Neuronal stem cell (in vitro differentiated cells): Measurements from ENCODE around the gene IPO9.
A peak's percentile ranks its signal among the peaks of the same experiment; 100 is the strongest.

Source experiments
- DNase-seq: peaks from one replicate; pipeline ENCODE4 v3.0.0-alpha.2; 2013; ENCODE audit warnings: low spot score
- H2AFZ ChIP-seq: one replicate; pipeline ENCODE4 v1.6.1; 2013; ENCODE audit warnings: mild to moderate bottlenecking, low read length, inconsistent platforms
- H2AK5ac ChIP-seq: 2 replicates; pipeline ENCODE4 v1.6.1; 2013; ENCODE audit warnings: low read depth, mild to moderate bottlenecking, inconsistent platforms, low read length, moderate library complexity, mixed read lengths
- H2BK120ac ChIP-seq: 2 replicates; pipeline ENCODE4 v1.6.1; 2013; ENCODE audit warnings: low read depth, mild to moderate bottlenecking, inconsistent platforms, low read length, moderate library complexity, mixed read lengths
- H2BK12ac ChIP-seq: one replicate; pipeline ENCODE4 v1.6.1; 2013; ENCODE audit warnings: low read length, inconsistent platforms
- H2BK15ac ChIP-seq: 2 replicates; pipeline ENCODE4 v1.6.1; 2013; ENCODE audit warnings: mild to moderate bottlenecking, low read length, inconsistent platforms, mixed read lengths
- H2BK5ac ChIP-seq: one replicate; pipeline ENCODE4 v1.6.1; 2013; ENCODE audit warnings: inconsistent platforms, mild to moderate bottlenecking, low read length, moderate library complexity
- H3K14ac ChIP-seq: one replicate; pipeline ENCODE4 v1.6.1; 2013; ENCODE audit warnings: low read length, inconsistent platforms
- H3K18ac ChIP-seq: 2 replicates; pipeline ENCODE4 v1.6.1; 2013; ENCODE audit warnings: low read length, inconsistent platforms
- H3K23ac ChIP-seq: 2 replicates; pipeline ENCODE4 v1.6.1; 2013; ENCODE audit warnings: low read depth, mild to moderate bottlenecking, mixed read lengths, low read length, inconsistent platforms; ENCODE audit not compliant: poor library complexity
- H3K27ac ChIP-seq: replicated peaks from 3 replicates; pipeline ENCODE4 v1.5.1; 2013; ENCODE audit warnings: low read length, inconsistent platforms
- H3K27me3 ChIP-seq, 3 experiments: 2 replicates each; pipeline ENCODE4 v1.6.1; 2013; ENCODE audit warnings: low read length in 3 of 3, mild to moderate bottlenecking in 2 of 3, inconsistent platforms in 1 of 3, low read depth in 1 of 3, mixed read lengths in 1 of 3, moderate library complexity in 1 of 3; ENCODE audit not compliant: control insufficient read depth in 3 of 3, insufficient read depth in 3 of 3
- H3K36me3 ChIP-seq, 2 donors: replicated peaks in 1 of 2; 2 replicates each; pipeline ENCODE4 v1.6.1; 2013; ENCODE audit warnings: low read length in 2 of 2; ENCODE audit not compliant: control insufficient read depth in 2 of 2, insufficient read depth in 2 of 2
- H3K4ac ChIP-seq: 2 replicates; pipeline ENCODE4 v1.6.1; 2013; ENCODE audit warnings: inconsistent platforms, mild to moderate bottlenecking, low read length, moderate library complexity
- H3K4me1 ChIP-seq, 2 donors: 1 replicate in 1 of 2; 2 replicates in 1 of 2; pipeline ENCODE4 v1.6.1; 2013; ENCODE audit warnings: low read length in 2 of 2, low read depth in 1 of 2; ENCODE audit not compliant: control insufficient read depth in 2 of 2, insufficient read depth in 1 of 2
- H3K4me2 ChIP-seq: one replicate; pipeline ENCODE4 v1.6.1; 2013; ENCODE audit warnings: mild to moderate bottlenecking, low read length, inconsistent platforms; ENCODE audit not compliant: insufficient read depth, poor library complexity, severe bottlenecking
- H3K4me3 ChIP-seq, 2 donors: 2 replicates each; pipeline ENCODE4 v1.5.1; 2013; ENCODE audit warnings: low read length in 2 of 2, mild to moderate bottlenecking in 2 of 2, inconsistent platforms in 1 of 2, moderate library complexity in 1 of 2
- H3K79me1 ChIP-seq: one replicate; pipeline ENCODE4 v1.6.1; 2013; ENCODE audit warnings: low read depth, mild to moderate bottlenecking, inconsistent platforms, low read length, moderate library complexity
- H3K9ac ChIP-seq: one replicate; pipeline ENCODE4 v1.6.1; 2013; ENCODE audit warnings: mild to moderate bottlenecking, low read depth, low read length, inconsistent platforms; ENCODE audit not compliant: poor library complexity
- H3K9me3 ChIP-seq, 2 donors: replicated peaks in 1 of 2; 2 replicates each; pipeline versions ENCODE3 to v1.6.1; 2013; ENCODE audit warnings: low read length in 2 of 2, mild to moderate bottlenecking in 2 of 2, inconsistent platforms in 1 of 2, low read depth in 1 of 2, mixed read lengths in 1 of 2, moderate library complexity in 1 of 2; ENCODE audit not compliant: control insufficient read depth in 2 of 2, insufficient read depth in 1 of 2
- H4K8ac ChIP-seq: one replicate; pipeline ENCODE4 v1.6.1; 2013; ENCODE audit warnings: low read depth, mild to moderate bottlenecking, inconsistent platforms, low read length, moderate library complexity
- H4K91ac ChIP-seq: one replicate; pipeline ENCODE4 v1.6.1; 2013; ENCODE audit warnings: low read length, low read depth, mild to moderate bottlenecking, inconsistent platforms; ENCODE audit not compliant: poor library complexity
- WGBS, 2 donors: extraction: QIAGEN DNeasy Blood & Tissue Kit; methylation state at CpG; one replicate each; pipeline ENCODE4 v1.1.7; 2013; ENCODE audit warnings: missing lambda C conversion rate in 2 of 2, mixed read lengths in 1 of 2; ENCODE audit not compliant: insufficient read length in 2 of 2, insufficient replicate concordance in 1 of 2; ENCODE audit errors: extremely low coverage in 2 of 2; 5-methylcytosine and 5-hydroxymethylcytosine counted together

The IPO9 gene

DNA sequence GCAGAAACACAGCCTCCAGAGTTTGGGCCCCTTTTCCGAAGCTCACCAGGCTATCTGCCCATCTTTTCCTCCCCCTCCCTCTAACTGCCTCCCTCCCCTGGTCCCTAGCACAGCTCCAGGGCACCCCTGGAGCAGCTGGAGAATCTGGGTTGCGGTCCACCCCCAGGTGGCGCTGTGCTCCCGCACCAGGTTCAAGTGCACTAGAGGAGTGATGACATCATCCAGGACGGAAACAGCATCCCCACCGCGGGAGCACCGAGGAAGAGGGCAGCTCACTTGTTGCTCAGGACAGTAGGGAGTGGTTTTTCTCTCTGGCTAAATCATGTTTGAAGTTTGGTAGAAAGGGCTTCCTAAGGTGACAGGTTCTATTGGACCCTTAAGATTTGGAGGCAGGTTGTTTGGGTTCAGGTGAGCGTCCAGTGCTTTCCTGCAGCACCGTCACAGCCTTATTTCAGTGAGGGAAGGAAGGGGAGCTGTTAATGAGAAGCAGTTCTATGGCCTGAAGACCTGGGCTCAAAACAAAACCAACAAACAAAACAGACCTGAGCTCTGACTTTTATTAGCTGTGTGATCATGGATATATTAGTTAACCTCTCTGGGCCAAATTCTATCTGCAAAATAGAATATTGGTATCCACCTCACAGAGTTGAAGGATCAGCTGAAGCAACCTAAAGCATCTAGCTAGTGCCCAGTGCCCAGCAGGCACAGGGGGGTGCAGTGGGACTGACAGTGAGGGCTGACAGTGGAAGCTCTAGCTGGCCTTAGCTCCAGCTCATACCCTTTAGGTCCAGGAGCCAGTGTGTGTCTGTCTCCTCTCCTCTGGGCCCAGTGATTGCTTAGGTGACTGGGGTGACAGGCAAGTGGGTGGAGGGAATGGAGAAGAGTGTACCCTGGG is 67.2 kb downstream of the IPO9 start:
- Histone ChIP-seq H4K8ac (no peak overlapping the region), H3K23ac (no peak overlapping the region), H3K4me3 (peak overlapping the region in 1 of 2 donors; percentile 37), H2BK5ac (no peak overlapping the region), H3K4me2 (no peak overlapping the region), H2BK12ac (no peak overlapping the region), H2AFZ (peak overlapping the region; percentile 74), H3K79me1 (peaks cover 2% of the 10 kb centered on the region), H3K27ac (no peak overlapping the region), H3K4me1 (peaks cover 0 to 7% of the 10 kb centered on the region in 2 donors), H3K9ac (no peak overlapping the region), H2BK15ac (no peak overlapping the region), H3K14ac (no peak overlapping the region), H3K27me3 (peaks cover 0 to 27% (median 1%) of the 10 kb centered on the region in 3 experiments), H4K91ac (no peak overlapping the region), H3K9me3 (no peaks in the 10 kb centered on the region), H3K4ac (no peak overlapping the region), H3K18ac (no peak overlapping the region), H2AK5ac (no peak overlapping the region), H2BK120ac (no peak overlapping the region), H3K36me3 (no peaks in the 10 kb centered on the region)
- DNase-seq, result peak; percentile 50
- no CpG with 5 or more reads among the region's 10 CpGs for WGBS, 2 donors

DNA sequence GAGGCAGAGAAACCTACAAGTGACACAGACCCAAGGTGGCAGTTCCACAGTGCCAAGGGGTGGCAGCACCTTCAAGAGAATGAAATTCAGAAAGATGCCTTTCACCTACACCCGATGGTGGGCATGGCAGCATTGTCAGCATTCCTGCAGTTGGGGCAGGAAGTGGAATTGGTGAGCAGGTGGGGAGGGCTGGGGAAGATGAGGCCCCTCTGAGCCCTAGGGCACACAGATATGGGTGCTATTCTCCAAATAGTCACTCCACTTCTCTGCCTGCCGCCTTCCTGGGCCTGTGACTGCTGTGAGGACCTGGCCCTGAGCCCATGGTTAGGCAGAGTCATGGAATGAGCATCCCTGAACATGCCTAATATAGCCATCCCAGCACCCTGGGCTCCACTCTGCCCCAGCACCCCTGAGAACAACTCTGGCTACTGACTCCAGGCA is 68.0 kb downstream of the IPO9 start:
- H3K14ac ChIP-seq, result no peak overlapping the region
- no peak overlapping the region for H2BK120ac ChIP-seq
- H3K18ac ChIP-seq, result no peak overlapping the region
- peaks cover 0 to 7% of the 10 kb centered on the region in 2 donors for H3K4me1 ChIP-seq
- H3K4me2 ChIP-seq, result no peak overlapping the region
- no peaks in the 10 kb centered on the region for H3K79me1 ChIP-seq
- no peak overlapping the region for H2BK15ac ChIP-seq
- H2AK5ac ChIP-seq, result no peak overlapping the region
- no peak overlapping the region for H3K27ac ChIP-seq
- H3K36me3 ChIP-seq, result no peaks in the 10 kb centered on the region
- H4K91ac ChIP-seq, result no peak overlapping the region
- no CpG with 5 or more reads among the region's 2 CpGs for WGBS, 2 donors
- no peak for DNase-seq
- H3K23ac ChIP-seq, result no peak overlapping the region
- H2BK12ac ChIP-seq, result no peak overlapping the region
- no peak overlapping the region for H2BK5ac ChIP-seq
- H3K9ac ChIP-seq, result no peak overlapping the region
- H4K8ac ChIP-seq, result no peak overlapping the region
- H3K9me3 ChIP-seq, result no peaks in the 10 kb centered on the region
- peak overlapping the region in 1 of 2 donors; percentile 19 for H3K4me3 ChIP-seq
- no peak overlapping the region for H2AFZ ChIP-seq
- no peak overlapping the region for H3K4ac ChIP-seq
- H3K27me3 ChIP-seq, result peaks cover 0 to 22% (median 1%) of the 10 kb centered on the region in 3 experiments

DNA sequence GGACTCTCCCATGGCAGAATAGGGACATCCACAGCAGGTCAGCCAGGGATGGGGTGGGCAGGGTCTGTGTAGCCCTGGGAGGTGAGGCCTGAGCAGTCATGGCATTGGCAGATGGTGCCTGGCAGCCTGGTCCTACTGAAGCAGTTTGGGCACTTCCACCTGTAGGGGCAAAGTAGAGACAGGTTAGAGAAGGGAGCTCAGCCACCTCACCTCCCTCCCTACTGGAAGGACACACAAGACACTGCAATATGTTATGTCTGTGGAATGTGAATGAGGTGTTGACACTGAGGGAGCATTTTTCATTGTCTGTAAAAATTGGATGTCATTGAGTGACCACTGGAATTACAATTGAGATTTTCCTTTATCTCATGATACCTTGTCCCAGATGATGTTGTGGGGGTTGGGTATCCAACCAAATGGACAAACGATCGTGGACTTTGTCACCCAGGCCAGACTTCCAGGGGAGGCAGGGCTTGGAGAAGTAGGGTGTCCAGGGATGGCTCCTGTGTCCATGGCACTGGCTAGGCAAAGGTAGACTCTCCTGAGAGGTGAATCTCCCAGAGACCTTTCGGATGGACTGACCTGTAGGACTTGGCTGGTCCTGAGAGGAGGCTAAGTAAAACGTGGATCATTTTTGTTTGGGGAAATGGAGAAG is 69.4 kb downstream of the IPO9 start:
- Histone ChIP-seq H3K4me2 (no peak overlapping the region), H3K27ac (no peak overlapping the region), H3K4me3 (no peak overlapping the region), H3K4me1 (peaks cover 3 to 7% of the 10 kb centered on the region in 2 donors), H2BK12ac (no peak overlapping the region), H3K14ac (no peak overlapping the region), H2AK5ac (no peak overlapping the region), H2BK5ac (no peak overlapping the region), H3K18ac (no peak overlapping the region), H3K79me1 (no peaks in the 10 kb centered on the region), H2BK120ac (no peak overlapping the region), H2BK15ac (no peak overlapping the region), H3K9me3 (no peaks in the 10 kb centered on the region), H3K23ac (no peak overlapping the region), H3K27me3 (peaks cover 0 to 19% (median 1%) of the 10 kb centered on the region in 3 experiments), H3K4ac (no peak overlapping the region), H4K91ac (no peak overlapping the region), H4K8ac (no peak overlapping the region), H2AFZ (no peak overlapping the region), H3K9ac (no peak overlapping the region), H3K36me3 (no peaks in the 10 kb centered on the region)
- DNase-seq, result no peak
- WGBS, 2 donors, result no CpG with 5 or more reads among the region's 4 CpGs

DNA sequence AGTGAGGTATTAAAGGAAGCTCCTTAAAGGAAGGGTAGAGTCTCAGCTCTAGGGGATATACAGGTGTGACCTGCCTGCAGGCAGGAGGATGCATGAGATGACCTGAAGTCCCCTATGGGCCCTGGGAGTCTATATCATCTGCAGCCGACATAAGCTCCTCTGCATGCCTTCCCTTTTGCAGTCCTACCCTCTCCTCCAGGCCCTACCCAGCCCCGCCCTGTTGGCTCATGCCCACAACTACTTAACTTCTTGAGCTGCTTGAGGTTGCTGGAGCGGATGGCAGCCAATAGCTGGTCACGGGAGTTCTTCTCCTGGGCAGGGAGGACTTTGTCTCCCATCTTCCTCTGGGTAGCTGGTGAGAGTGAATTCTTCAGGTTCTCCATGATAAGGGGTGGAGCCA is 70.0 kb downstream of the IPO9 start:
- no peak for DNase-seq
- Histone ChIP-seq H2AFZ (no peak overlapping the region), H3K9me3 (no peaks in the 10 kb centered on the region), H3K4me2 (no peak overlapping the region), H3K36me3 (no peaks in the 10 kb centered on the region), H3K79me1 (no peaks in the 10 kb centered on the region), H3K4me3 (no peak overlapping the region), H3K18ac (no peak overlapping the region), H3K9ac (no peak overlapping the region), H3K27me3 (peaks cover 0 to 19% (median 1%) of the 10 kb centered on the region in 3 experiments), H3K14ac (no peak overlapping the region), H2BK12ac (no peak overlapping the region), H3K27ac (no peak overlapping the region), H2AK5ac (peak overlapping the region; percentile 33), H3K4me1 (peaks cover 6 to 7% of the 10 kb centered on the region in 2 donors), H2BK5ac (no peak overlapping the region), H4K91ac (no peak overlapping the region), H3K4ac (no peak overlapping the region), H3K23ac (no peak overlapping the region), H4K8ac (no peak overlapping the region), H2BK15ac (no peak overlapping the region), H2BK120ac (no peak overlapping the region)
- no CpG with 5 or more reads among the region's 4 CpGs for WGBS, 2 donors
